Epithelial cell of prostate (primary cell): ENCODE data around the gene CENPVL3.
A peak's percentile ranks its signal among the peaks of the same experiment; 100 is the strongest.
"Not testable (repeated sequence)": the region's sequence is repeated elsewhere in the genome, so short reads cannot be mapped to it uniquely, and the experiment has no call there.

Source experiments
- DNase-seq: peaks from one replicate; pipeline ENCODE4 v3.0.0-alpha.2; 2011; ENCODE audit warnings: low read depth, low spot score
- H3K27ac ChIP-seq: fragments of 450-650 bp; 2 replicates; pipeline ENCODE4 v1.5.1; 2017; ENCODE audit warnings: mild to moderate bottlenecking

The CENPVL3 gene

DNA sequence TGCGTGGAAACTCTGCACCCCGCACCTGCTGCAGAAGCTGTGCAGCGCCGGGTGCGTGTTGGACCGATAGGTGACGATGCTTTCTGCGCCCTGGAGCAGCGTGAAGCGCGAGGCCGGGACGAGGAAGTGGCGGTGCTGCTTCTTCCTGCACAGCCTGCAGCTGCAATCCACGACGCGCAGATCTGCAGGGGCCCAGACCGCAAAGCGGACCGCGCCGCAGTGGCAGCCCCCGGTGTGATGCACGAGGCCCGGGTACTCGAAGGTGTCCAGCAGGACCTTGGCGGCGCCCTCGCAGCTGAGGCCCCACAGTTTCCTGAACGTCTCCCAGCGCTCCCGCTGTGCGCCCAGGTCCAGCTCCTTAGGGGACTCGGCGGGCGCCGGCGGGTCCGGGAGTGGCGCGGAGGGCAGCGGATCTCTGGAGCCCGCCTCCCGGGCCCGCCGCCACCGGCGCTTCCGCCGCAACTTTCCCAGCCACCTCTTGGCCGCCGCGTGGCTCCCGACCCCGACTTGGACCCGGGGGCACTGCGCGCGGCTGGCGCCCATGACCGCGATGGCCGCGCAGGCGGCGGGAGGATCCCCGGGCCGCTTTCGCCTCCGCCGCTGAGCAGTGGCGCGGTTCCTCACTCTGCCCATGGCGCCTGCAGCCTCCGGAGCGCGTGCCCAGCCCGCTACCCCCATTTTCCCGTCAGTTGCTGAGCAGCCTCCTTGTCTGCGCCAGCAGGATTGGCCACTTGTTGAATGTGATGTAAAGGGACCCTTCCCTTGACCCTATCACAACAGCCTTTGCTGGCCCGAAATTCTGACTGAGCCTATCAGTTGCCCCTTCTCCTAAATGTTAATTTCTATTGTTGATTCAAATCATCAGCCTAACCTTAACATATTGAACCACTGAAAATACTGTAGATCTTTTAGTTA, at the start of gene CENPVL3:
TSS of gene CENPVL3 (minus strand) at position 672 of the 915 bp plus-strand sequence. CDS start at position 633, 39 bp downstream.
- not testable (repeated sequence) for H3K27ac ChIP-seq, DNase-seq

- DNase-seq = no peak
These were observed 47.3 kb upstream of the CENPVL3 start for GRCh38 chrX:51665981-51666380.

DNA sequence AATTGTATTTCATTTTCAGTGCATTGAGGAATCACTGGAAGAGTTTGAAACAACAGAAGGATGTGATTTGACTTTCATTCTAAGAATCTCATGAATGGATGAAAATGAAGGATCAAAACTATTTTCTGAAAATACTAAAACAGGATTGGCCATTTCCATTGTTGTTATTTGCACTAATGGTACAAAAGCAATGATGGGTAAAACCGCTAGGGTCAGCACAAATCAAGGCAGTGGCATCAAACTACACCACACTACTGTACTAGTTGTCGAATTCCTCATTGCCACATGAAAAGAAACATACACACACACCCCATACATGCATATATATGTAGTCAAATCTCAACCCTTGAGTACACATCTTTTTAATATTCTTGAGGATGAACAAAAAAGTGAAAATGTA, 24.7 kb upstream of the CENPVL3 start:
- H3K27ac ChIP-seq = no peak overlapping the region
- no peak for DNase-seq

More at GRCh38 chrX:51665981-51666380, 47.3 kb upstream of the CENPVL3 start:
- H3K27ac ChIP-seq = no peak overlapping the region

- no peak for DNase-seq
- H3K27ac ChIP-seq = no peak overlapping the region
These were observed 22.8 kb upstream of the CENPVL3 start for GRCh38 chrX:51641421-51642021.

GRCh38 chrX:51636511-51636910, 17.8 kb upstream of the CENPVL3 start:
- H3K27ac ChIP-seq, DNase-seq: not testable (repeated sequence)

GRCh38 chrX:51614353-51615012, 4.2 kb downstream of the CENPVL3 start:
- no peak for DNase-seq
- no peak overlapping the region for H3K27ac ChIP-seq

GRCh38 chrX:51608766-51609165, 9.9 kb downstream of the CENPVL3 start:
- DNase-seq = no peak
- H3K27ac ChIP-seq = no peak overlapping the region

DNA sequence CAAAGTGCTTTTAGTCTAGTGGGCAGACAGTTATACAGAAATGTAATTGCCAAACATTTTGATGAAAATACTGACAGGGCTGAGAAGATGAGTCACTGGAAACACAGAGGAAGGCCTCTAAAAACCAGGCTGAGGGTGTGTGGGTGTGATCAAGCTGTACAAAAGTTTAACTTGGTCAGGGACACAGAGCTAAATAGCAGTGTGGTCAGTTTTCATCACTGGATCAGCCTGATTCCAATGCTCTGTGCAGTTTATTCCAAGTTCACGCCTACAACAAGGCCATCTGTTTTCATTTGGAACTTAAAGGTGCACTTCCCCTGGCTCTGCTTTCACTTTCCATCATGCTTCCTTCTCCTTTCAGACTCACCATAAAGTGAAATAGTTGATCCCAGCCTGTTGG, 10.6 kb downstream of the CENPVL3 start:
- no peak overlapping the region for H3K27ac ChIP-seq
- DNase-seq = no peak

DNA sequence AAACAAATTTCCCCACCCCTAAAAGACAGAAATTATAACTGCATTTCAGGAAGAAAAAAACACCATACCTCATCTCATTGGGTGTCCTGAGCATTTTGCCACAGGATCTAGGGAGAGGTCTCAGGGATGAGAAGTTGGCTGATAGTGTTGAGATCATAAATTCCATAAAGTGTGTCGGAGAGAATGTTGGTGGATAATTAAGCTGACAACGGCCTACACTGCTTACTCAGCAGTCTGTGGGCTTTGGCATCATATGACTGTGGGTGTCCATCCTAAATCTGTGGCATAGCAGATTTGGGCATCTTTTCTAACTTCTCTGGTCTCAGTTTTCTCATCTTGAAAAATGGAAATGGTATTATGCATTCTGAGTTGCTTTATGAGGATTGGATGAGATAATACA, 12.3 kb downstream of the CENPVL3 start:
- no peak overlapping the region for H3K27ac ChIP-seq
- no peak for DNase-seq

DNA sequence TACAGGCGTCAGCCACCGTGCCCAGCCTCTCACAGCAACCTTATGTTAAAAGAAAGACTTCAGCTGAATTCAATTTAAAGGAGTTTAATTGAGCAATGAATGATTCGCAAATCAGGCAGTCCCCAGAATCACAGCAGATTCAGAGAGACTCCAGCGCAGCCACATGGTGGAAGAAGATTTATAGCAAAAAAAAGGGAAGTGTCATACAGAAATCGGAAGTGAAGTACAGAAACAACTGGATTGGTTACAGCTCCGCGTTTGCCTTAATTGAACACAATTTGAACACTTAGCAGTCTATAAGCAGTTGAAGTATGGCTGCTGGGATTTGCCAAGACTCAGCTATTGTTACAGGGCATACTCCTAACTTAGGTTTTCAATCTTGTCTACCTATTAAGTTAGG, 19.8 kb downstream of the CENPVL3 start:
- no peak overlapping the region for H3K27ac ChIP-seq
- DNase-seq = no peak

DNA sequence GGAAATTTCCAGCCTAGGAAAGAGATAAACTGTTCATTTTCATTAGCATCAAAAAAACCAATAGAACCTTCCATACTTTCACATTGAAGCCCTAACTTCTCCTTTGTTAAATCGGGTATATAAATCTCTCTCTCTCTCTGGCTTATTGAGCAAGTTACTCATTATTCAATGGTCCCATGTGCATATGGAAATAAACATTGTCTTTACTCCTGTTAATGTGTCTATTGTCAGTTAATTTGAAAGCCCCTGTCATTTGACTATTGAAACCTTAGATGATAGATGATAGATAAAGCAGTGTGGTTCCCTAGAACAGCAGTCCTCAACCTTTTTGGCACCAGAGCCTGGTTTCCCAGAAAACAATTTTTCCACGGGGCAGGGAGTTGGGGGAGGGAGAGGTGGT, 46.8 kb downstream of the CENPVL3 start:
- no peak overlapping the region for H3K27ac ChIP-seq
- DNase-seq = no peak

DNA sequence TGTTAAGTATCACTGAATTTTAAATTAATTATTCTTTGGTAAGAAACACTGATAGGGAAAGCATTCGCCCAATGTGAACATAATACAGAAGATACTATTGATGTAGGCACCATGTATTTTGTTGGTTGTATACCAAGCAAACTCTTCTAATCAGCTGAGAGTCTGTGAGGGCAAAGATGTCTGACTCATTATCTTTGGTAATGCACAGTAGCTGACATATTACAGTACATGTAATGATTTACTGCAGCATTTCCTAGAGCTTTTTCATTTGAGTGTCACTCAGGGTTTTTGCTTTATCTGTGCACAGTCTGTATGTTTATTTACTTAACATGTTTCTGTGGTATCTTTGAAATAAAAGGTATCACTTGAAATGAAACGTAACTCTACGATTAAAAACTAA, 49.2 kb downstream of the CENPVL3 start:
- DNase-seq = no peak
- H3K27ac ChIP-seq = peak overlapping the region; percentile 63

- DNase-seq = peak; percentile 41
These were observed 50.1 kb downstream of the CENPVL3 start for GRCh38 chrX:51568586-51568985.

More at GRCh38 chrX:51568586-51568985, 50.1 kb downstream of the CENPVL3 start:
- peak overlapping the region; percentile 63 for H3K27ac ChIP-seq
